ENCODE data around the gene PUM1. TPM values are rescaled to one million over a fixed set of nuclear protein-coding genes. Genes with fewer than 3 reads are reported as not detected.

Gene PUM1
- total RNA-seq, 2 donors from 2014 or later, result 30.9 to 32.3 TPM

DNA sequence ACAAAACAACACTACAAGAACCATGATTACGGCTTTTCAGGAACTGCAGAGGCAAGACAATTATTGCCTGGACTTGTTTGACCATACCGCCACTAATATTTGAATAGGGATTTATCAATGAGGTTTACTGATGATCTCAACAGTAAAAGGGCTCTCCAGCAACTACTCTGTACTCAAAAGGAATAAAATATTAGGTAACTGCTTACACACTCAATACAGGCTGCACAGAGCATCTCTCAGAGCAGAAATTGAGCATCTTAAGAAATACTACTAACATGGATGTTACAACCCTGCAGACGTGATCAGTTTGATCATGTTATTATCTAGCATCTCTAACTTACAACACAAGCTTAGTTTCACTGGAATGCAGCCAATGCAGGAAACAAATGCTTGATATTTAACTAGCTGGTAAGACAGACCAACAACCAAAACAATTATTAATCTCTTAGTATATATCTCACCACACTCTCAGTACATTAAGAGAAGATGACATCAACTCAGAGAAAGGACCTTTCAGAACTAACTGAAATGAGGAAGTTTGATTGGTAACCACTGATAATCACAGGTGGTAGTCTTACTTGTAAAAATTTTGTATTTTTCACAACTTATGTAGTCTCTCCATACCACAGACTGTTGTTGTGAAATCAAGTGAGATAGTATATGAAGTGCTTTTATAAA is 52.2 kb downstream of the PUM1 start:
- WGBS, 2 donors, result 26 to 31% methylated on average over 3 of the region's 3 CpGs
- intact Hi-C loops (cut with DNase I), result no loop called here

GRCh38 chr1:31012210-31012924 is 53.1 kb downstream of the PUM1 start:
- ATAC-seq (no peak), DNase-seq (no peak)
- H3K4me1 ChIP-seq, result peaks cover 33% of the 10 kb centered on the region
- H3K4me3 ChIP-seq, result no peak overlapping the region
- no peaks in the 10 kb centered on the region for H3K9me3 ChIP-seq
- no peaks in the 10 kb centered on the region for H3K36me3 ChIP-seq (replicated peaks in 1 of 2; ENCODE audit: insufficient read depth in 1 of 2, low read depth in 2 of 2)
- no peaks in the 10 kb centered on the region for H3K27me3 ChIP-seq
- no peak overlapping the region for H3K27ac ChIP-seq
- intact Hi-C loops (cut with DNase I), result no loop called here
- no peak for TF ChIP-seq POLR2A (IDR thresholded peaks at IDR 0.05)
- TF ChIP-seq CTCF (IDR thresholded peaks at IDR 0.05), result no peak
- 83 to 91% methylated on average over 4 of the region's 4 CpGs for WGBS, 2 donors

More for the DNA sequence above, 52.2 kb downstream of the PUM1 start:
- Histone ChIP-seq H3K27ac (no peak overlapping the region), H3K27me3 (no peaks in the 10 kb centered on the region), H3K4me1 (peaks cover 35% of the 10 kb centered on the region), H3K9me3 (no peaks in the 10 kb centered on the region), H3K4me3 (no peak overlapping the region), H3K36me3 (replicated peaks in 1 of 2; ENCODE audit: insufficient read depth in 1 of 2, low read depth in 2 of 2) (no peaks in the 10 kb centered on the region)
- DNase-seq (no peak), ATAC-seq (no peak)
- no peak for TF ChIP-seq POLR2A (IDR thresholded peaks at IDR 0.05)
- TF ChIP-seq CTCF (IDR thresholded peaks at IDR 0.05), result no peak

DNA sequence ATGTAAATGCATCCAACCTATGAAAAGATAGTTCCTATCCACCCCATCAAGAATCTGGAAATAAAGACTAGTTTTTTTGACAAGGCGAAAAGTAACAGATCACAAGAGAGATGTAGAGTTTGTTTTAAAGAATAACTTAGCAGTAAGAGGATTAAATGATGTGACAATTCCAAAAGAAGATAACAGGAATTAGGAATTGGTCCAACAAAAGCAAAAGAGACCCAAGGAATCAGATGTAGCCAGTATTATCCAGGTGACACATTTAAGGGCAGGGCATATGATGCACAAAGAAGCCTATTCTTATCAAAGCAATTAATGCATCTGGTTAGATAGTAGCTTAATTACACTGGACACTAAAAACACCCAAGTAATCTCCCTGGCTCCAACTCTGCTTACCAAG is 53.8 kb downstream of the PUM1 start:
- intact Hi-C loops (cut with DNase I), result no loop called here
- 93 to 96% methylated on average over 1 of the region's 1 CpG for WGBS, 2 donors

GRCh38 chr1:31010086-31010989 is 55.2 kb downstream of the PUM1 start:
- Histone ChIP-seq H3K36me3 (replicated peaks in 1 of 2; ENCODE audit: insufficient read depth in 1 of 2, low read depth in 2 of 2) (peaks cover 0 to 2% of the 10 kb centered on the region in 2 donors), H3K4me3 (no peak overlapping the region), H3K27me3 (no peaks in the 10 kb centered on the region), H3K27ac (no peak overlapping the region), H3K9me3 (no peaks in the 10 kb centered on the region), H3K4me1 (peaks cover 31% of the 10 kb centered on the region)
- 79 to 80% methylated on average over 5 to 6 of the region's 6 CpGs for WGBS, 2 donors
- DNase-seq (no peak), ATAC-seq (no peak)
- intact Hi-C loops (cut with DNase I), result no loop called here
- TF ChIP-seq POLR2A (IDR thresholded peaks at IDR 0.05), result no peak
- no peak for TF ChIP-seq CTCF (IDR thresholded peaks at IDR 0.05)

More for the DNA sequence above, 53.8 kb downstream of the PUM1 start:
- no peak for ATAC-seq
- no peak for TF ChIP-seq CTCF (IDR thresholded peaks at IDR 0.05)
- no peak for TF ChIP-seq POLR2A (IDR thresholded peaks at IDR 0.05)
- Histone ChIP-seq H3K36me3 (replicated peaks in 1 of 2; ENCODE audit: insufficient read depth in 1 of 2, low read depth in 2 of 2) (no peaks in the 10 kb centered on the region), H3K9me3 (no peaks in the 10 kb centered on the region), H3K27me3 (no peaks in the 10 kb centered on the region), H3K27ac (no peak overlapping the region), H3K4me1 (peaks cover 29% of the 10 kb centered on the region), H3K4me3 (no peak overlapping the region)
- DNase-seq, result no peak
